Calu3 (cell line): Measurements from ENCODE around the gene CCDC107. TPM values are rescaled to one million over a fixed set of nuclear protein-coding genes. Genes with fewer than 3 reads are reported as not detected.
"Not testable (repeated sequence)": the region's sequence is repeated elsewhere in the genome, so short reads cannot be mapped to it uniquely, and the experiment has no call there.

ENCODE experiments used
- BruUV-seq: library from RNA; stranded (reverse); fragments of 400-500 nt; replicated peaks from 2 replicates; lab custom pipeline; 2021; lab: Mats Ljungman, UMichigan
- CTCF ChIA-PET: fragments of 300-600 bp; sonication (Branson Sonifier 250); formaldehyde crosslinking; loops from one replicate; lab custom pipeline; 2022; ENCODE audit warnings: antibody characterized with exemption; lab: Charles Lee
- DNase-seq: peaks from one replicate; pipeline ENCODE4 v3.0.0; 2022
- H3K27ac Mint-ChIP-seq: one replicate; pipeline ENCODE4 v1.8.0; 2022; ENCODE audit warnings: mixed read lengths; ENCODE audit not compliant: unreplicated experiment
- H3K27me3 Mint-ChIP-seq: one replicate; pipeline ENCODE4 v1.8.0; 2022; ENCODE audit warnings: mixed read lengths; ENCODE audit not compliant: unreplicated experiment
- H3K36me3 Mint-ChIP-seq: one replicate; pipeline ENCODE4 v1.8.0; 2022; ENCODE audit warnings: mild to moderate bottlenecking, moderate library complexity, mixed read lengths; ENCODE audit not compliant: insufficient read depth, unreplicated experiment
- H3K4me1 Mint-ChIP-seq: one replicate; pipeline ENCODE4 v1.8.0; 2022; ENCODE audit warnings: mild to moderate bottlenecking, low read depth, mixed read lengths; ENCODE audit not compliant: unreplicated experiment
- H3K4me3 Mint-ChIP-seq: one replicate; pipeline ENCODE4 v1.8.0; 2022; ENCODE audit warnings: mild to moderate bottlenecking, low read depth, moderate library complexity, mixed read lengths; ENCODE audit not compliant: unreplicated experiment
- H3K9me3 Mint-ChIP-seq: one replicate; pipeline ENCODE4 v1.8.0; 2022; ENCODE audit warnings: low read depth, mixed read lengths; ENCODE audit not compliant: unreplicated experiment
- intact Hi-C: fragments of 100-400 bp; cut with micrococcal nuclease; formaldehyde crosslinking; loops from one replicate; pipeline ENCODE4 v1.10.0; 2022; ENCODE audit not compliant: unreplicated experiment
- total RNA-seq: library from RNA; stranded (reverse); gene quantifications from 2 replicates; pipeline ENCODE4 v1.2.3, GENCODE V29; 2022
- TF ChIP-seq, protein P1 (sequence below): fragments of 200-600 bp; IDR thresholded peaks from one replicate; pipeline ENCODE4 v1.8.0; 2022; ENCODE audit warnings: antibody characterized with exemption; ENCODE audit not compliant: unreplicated experiment

CCDC107 gene
- total RNA-seq, 1 experiment from 2014 or later: 7.9 TPM

DNA sequence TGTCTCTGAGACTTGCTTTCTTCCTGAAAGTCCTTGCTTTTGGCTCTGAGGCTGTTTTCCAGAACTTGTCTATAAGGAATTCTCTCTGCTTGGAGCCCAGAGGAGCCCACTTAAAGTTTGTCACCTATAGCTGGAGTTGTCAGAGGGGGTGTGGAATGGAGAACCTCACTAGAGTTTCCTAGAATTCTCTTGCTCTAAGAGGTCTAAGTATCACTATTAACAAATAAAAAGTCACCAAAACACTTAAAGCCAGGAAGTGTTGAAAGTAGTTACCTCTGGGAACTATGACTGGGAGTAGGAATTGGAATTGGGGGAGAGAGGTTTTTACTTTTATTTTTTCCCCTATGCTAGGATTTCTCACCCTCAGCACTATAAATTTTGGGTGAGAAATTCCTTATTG lies 22.4 kb upstream of the CCDC107 start:
- no peak overlapping the region for H3K4me3 Mint-ChIP-seq
- DNase-seq: no peak
- H3K9me3 Mint-ChIP-seq: peaks cover 2% of the 10 kb centered on the region
- TF ChIP-seq, protein P1, sequence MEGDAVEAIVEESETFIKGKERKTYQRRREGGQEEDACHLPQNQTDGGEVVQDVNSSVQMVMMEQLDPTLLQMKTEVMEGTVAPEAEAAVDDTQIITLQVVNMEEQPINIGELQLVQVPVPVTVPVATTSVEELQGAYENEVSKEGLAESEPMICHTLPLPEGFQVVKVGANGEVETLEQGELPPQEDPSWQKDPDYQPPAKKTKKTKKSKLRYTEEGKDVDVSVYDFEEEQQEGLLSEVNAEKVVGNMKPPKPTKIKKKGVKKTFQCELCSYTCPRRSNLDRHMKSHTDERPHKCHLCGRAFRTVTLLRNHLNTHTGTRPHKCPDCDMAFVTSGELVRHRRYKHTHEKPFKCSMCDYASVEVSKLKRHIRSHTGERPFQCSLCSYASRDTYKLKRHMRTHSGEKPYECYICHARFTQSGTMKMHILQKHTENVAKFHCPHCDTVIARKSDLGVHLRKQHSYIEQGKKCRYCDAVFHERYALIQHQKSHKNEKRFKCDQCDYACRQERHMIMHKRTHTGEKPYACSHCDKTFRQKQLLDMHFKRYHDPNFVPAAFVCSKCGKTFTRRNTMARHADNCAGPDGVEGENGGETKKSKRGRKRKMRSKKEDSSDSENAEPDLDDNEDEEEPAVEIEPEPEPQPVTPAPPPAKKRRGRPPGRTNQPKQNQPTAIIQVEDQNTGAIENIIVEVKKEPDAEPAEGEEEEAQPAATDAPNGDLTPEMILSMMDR: no peak
- peaks cover 5% of the 10 kb centered on the region for H3K36me3 Mint-ChIP-seq
- CTCF ChIA-PET: no interaction called here
- intact Hi-C loops: no loop called here
- H3K27me3 Mint-ChIP-seq: peaks cover 20% of the 10 kb centered on the region
- no peak overlapping the region for H3K27ac Mint-ChIP-seq
- no peaks in the 10 kb centered on the region for H3K4me1 Mint-ChIP-seq
- BruUV-seq: no TSS peak

DNA sequence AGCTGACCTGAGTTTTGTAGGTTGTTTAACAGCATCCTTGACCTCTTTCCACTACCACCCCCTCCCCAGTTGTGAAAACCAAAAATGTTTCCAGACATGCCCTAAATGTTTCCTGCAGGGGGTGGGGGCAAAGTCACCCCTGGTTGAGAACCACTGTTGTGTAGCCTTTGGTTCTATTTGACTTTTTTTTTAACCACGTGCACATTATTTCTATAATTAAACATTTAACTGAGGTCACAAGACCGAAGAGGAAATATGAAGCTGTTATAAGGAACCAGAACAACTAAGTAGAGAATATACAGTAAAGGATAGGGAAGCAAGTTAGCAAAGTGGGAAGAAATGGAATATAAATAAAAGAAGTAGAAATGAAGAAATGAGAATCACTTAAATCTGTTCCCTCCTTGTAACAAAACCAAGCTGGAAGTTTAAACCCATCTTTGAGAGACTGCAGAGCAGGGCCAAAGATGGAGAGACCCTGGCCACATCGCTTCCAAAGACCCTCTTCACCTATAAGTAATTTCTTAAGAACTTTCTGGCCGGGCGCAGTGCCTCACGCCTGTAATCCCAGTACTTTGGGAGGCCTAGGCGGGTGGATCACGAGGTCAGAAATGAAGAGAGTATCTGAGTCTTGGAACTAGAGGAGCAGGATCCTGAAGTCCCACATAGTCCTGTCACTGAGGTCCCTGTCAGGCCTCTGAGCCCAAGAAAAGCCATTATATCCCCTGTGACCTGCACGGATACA lies 21.8 kb upstream of the CCDC107 start:
- H3K4me1 Mint-ChIP-seq: no peaks in the 10 kb centered on the region
- intact Hi-C loops: no loop called here
- CTCF ChIA-PET: no interaction called here

DNA sequence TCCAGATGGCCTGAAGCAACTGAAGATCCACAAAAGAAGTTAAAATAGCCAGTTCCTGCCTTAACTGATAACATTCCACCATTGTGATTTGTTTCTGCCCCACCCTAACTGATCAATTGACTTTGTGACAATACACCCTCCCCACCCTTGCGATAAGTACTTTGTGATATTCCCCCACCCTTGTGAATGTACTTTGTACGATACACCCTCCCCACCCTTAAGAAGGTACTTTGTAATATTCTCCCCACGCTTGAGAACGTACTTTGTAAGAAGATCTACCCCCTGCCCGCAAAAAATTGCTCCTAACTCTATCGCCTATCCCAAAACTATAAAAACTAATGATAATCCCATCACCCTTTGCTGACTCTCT lies 21.2 kb upstream of the CCDC107 start:
- intact Hi-C loops, H3K36me3 Mint-ChIP-seq, H3K9me3 Mint-ChIP-seq, CTCF ChIA-PET, H3K4me1 Mint-ChIP-seq, H3K27ac Mint-ChIP-seq, H3K4me3 Mint-ChIP-seq, DNase-seq, BruUV-seq: not testable (repeated sequence)
- peaks cover 20% of the 10 kb centered on the region for H3K27me3 Mint-ChIP-seq

More for the DNA sequence above, 21.8 kb upstream of the CCDC107 start:
- peaks cover 2% of the 10 kb centered on the region for H3K9me3 Mint-ChIP-seq
- no peak overlapping the region for H3K4me3 Mint-ChIP-seq
- TF ChIP-seq, protein P1: no peak
- BruUV-seq: no TSS peak
- no peak for DNase-seq
- peaks cover 5% of the 10 kb centered on the region for H3K36me3 Mint-ChIP-seq
- peaks cover 20% of the 10 kb centered on the region for H3K27me3 Mint-ChIP-seq
- no peak overlapping the region for H3K27ac Mint-ChIP-seq

DNA sequence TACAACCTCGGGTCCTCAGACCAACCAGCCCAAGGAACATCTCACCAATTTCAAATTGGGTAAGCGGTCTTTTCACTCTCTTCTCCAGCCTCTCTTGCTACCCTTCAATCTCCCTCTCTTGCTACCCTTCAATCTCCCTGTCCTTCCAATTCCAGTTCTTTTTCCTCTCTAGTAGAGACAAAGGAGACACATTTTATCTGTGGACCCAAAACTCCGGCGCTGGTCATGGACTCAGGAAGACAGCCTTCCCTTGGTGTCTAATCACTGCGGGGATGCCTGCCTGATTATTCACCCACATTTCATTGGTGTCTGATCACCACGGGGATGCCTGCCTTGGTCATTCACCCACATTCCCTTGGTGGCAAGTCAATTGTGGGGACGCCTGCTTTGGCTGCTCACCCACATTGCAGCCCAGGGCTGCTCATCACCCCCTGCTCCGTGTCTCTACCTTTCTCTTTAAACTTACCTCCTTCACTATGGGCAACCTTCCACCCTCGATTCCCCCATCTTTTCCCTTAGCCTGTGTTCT lies 20.6 kb upstream of the CCDC107 start:
- BruUV-seq, CTCF ChIA-PET, DNase-seq, H3K4me3 Mint-ChIP-seq, H3K9me3 Mint-ChIP-seq, H3K27ac Mint-ChIP-seq, intact Hi-C loops, H3K36me3 Mint-ChIP-seq, H3K4me1 Mint-ChIP-seq: not testable (repeated sequence)
- H3K27me3 Mint-ChIP-seq: peaks cover 20% of the 10 kb centered on the region

DNA sequence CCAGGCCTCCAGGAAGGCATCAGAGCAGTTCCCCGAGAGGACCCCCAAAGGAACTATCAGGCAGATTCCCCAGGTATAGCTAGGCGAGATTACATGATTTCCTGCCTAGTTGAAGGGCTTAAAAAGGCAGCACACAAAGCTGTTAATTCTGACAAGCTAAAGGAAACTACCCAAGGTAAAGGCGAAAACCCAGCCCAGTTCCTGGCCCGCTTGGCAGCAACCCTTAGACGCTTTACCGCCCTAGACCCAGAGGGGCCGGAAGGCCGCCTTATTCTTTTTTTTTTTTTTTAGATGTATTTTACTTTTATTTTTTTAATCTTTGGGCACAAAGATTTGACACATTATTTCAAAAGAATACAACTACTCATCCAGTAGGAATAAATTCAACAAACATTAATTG lies 19.3 kb upstream of the CCDC107 start:
- CTCF ChIA-PET, intact Hi-C loops: not testable (repeated sequence)

DNA sequence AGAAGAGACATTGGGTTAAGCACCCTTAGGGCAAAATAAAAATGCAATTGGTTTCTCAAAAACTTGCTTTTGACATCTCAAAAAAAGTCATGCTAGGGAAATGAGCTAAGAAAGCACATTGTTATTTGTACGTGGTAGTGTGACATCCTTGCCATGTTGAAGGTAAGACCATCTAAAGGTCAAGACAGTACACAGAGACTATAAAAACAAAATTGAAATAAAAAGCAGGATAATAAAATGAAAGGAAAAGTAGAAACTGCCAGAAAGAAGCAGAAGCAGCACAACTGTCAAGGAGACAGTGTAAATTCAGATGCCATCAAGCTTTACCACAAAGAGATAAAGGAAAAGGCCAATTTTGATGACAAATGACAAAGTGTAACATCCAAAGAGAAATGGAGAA lies 18.9 kb upstream of the CCDC107 start:
- H3K4me1 Mint-ChIP-seq, intact Hi-C loops, BruUV-seq, H3K9me3 Mint-ChIP-seq, CTCF ChIA-PET, H3K36me3 Mint-ChIP-seq, H3K4me3 Mint-ChIP-seq, DNase-seq, H3K27ac Mint-ChIP-seq: not testable (repeated sequence)
- H3K27me3 Mint-ChIP-seq: peaks cover 20% of the 10 kb centered on the region

More for the DNA sequence above, 19.3 kb upstream of the CCDC107 start:
- H3K4me3 Mint-ChIP-seq, H3K36me3 Mint-ChIP-seq, DNase-seq, H3K4me1 Mint-ChIP-seq, BruUV-seq, H3K9me3 Mint-ChIP-seq, H3K27ac Mint-ChIP-seq: not testable (repeated sequence)
- H3K27me3 Mint-ChIP-seq: peaks cover 20% of the 10 kb centered on the region
